NCI-H146 treated with DMSO at 0.1 percent for 48 hours (cell line): ENCODE results near the gene LCE6A.
A peak's percentile ranks its signal among the peaks of the same experiment; 100 is the strongest.

ENCODE experiments used
- DNase-seq: peaks from one replicate; lab custom pipeline; 2025; ENCODE audit not compliant: unreplicated experiment; lab: John Stamatoyannopoulos, UW

LCE6A gene, protein sequence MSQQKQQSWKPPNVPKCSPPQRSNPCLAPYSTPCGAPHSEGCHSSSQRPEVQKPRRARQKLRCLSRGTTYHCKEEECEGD

GRCh38 chr1:152842556-152842955 lies at the start of gene LCE6A:
Gene LCE6A, plus strand, starts transcription at chr1:152842856. Its CDS starts 665 bp downstream, at chr1:152843521.
- no peak for DNase-seq

- no peak for DNase-seq
Measured at GRCh38 chr1:152795686-152796085, 47.0 kb upstream of the LCE6A start.

GRCh38 chr1:152796421-152796820 lies 46.2 kb upstream of the LCE6A start, which contains the start of gene LCE1D:
Gene LCE1D, plus strand, starts transcription at chr1:152796721. Its CDS starts 1,074 bp downstream, at chr1:152797795.
- no peak for DNase-seq

GRCh38 chr1:152801333-152801732 lies 41.3 kb upstream of the LCE6A start:
- no peak for DNase-seq

- DNase-seq = no peak
Measured at GRCh38 chr1:152806576-152806975, 36.1 kb upstream of the LCE6A start, which contains the start of gene LCE1C. Gene LCE1C, minus strand, starts transcription at chr1:152806651. Its CDS starts 1,173 bp downstream, at chr1:152805478.

DNA sequence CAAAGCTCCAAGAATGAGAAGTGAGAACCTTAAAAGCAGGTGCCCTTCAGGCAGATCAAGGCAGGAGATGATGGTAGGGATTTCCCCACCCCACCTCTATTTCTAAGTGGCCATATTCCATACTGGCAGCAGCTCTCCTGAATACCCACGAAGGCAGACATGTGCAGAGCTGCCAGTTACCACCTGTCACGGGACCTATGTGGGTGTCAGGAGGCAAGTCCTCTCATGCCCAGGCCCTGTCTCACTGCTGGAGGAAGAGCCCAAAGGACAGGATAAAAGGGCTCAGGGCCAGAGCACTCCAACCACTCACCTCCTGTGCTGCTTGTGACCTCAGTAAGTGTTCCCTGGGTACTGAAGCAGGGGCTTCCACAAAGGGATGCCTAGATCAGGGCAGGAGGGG lies 31.6 kb upstream of the LCE6A start:
- no peak for DNase-seq

GRCh38 chr1:152811671-152812070 lies 31.0 kb upstream of the LCE6A start, which contains the start of gene LCE1B:
Gene LCE1B, plus strand, starts transcription at chr1:152811971. Its CDS starts 476 bp downstream, at chr1:152812447.
- no peak for DNase-seq

GRCh38 chr1:152817309-152817708 lies 25.3 kb upstream of the LCE6A start:
- no peak for DNase-seq

DNA sequence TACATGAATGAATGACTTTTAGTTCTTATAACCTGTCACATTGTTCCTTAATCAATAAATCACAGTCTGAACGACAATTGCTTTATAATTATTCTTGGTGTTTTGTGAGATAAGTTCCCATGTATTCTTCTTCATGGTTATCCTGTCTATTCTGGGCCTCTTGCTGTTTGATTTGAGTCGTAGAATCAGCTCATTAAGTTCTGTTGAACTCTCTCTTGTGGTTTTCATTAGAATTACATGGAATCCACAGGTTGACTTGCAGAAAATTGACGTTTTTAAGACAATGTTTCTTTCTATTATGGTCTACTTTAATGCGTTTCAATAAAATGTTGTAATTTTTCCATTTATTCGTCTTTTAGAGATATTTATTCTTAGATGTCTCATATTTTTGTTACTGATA lies 19.4 kb upstream of the LCE6A start:
- DNase-seq = no peak

- no peak for DNase-seq
Measured at GRCh38 chr1:152824964-152825363, 17.7 kb upstream of the LCE6A start.

GRCh38 chr1:152827173-152827572 lies 15.5 kb upstream of the LCE6A start, which contains the start of gene LCE1A:
Gene LCE1A, plus strand, starts transcription at chr1:152827473. Its CDS starts 0 bp downstream, at chr1:152827473.
- no peak for DNase-seq

DNA sequence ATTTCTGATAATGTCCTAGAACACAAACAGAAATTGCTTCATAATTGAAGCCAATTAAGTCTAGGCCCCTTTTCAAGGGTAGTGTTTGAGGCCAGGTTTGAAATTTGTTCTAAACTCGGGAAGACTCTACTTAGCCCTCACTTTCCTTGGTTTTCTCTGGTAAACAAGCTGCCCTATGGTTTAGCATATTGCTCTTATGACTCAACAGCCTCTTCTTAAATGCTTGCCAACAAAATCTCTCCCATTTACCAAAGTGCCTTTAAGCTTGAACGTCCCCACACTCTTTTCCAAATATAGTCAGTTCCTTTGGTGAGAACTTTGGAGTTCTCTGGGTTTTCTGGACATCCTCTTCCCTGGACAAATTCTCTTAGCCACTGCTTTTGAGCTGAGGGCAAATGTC lies 5.8 kb upstream of the LCE6A start:
- DNase-seq = no peak

DNA sequence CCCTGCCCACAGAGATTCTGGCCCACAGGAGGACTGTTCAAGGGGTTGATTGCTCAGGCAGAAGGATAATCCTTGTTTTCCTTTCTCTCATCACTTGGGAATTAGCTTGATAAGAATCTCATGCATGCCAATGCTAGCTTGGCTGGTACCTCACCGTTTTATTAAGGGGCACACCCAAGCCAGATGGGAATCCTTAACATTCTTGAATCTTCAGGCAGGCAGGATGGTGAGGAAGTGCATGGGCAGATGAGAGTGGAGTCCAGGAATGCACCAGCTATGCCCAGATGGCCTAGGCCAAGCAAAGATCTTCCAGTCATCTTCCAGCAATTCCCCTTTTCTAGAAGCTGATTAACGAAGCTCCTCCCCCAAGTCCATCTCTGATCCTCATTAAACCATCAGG lies 13.0 kb downstream of the LCE6A start:
- DNase-seq = no peak

DNA sequence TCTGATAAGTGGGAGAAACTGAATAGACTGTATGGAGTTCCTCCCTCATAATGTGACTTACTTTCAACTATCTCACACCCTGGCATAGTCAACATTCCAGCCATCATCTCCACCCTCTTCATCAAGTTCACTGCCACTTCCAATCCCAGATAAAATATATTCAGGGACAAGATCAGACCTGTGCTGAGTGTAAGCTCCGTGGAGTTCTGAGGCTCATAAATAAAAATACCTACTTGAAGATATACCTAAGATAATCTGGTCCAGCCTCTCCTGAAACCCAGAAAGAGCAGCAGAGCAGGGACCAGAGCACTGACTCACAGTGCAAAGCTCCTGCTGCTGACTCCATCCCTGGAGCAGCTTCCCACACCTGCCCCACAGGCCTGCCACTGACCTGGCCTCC lies 15.4 kb downstream of the LCE6A start:
- DNase-seq = no peak

DNA sequence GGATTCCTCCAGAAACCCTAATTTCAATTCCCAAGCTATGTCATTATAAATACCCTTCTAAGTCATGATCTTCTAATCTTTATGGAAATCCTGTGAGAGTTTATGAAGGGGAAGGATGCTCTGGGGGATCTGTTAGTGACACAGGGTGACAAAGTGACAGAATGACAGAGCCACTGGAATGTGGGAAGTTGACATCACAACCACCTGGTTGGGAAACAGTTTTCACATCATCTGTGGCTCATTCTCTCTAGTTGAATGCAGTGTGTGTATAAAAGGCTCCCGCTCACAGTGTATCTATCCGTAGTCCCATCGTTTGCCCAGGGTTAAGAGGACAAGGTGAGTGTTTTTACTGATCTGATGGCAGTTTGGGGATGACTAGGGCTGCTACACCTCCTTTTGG lies 17.0 kb downstream of the LCE6A start, which contains the start of gene LCE7A:
Gene LCE7A, plus strand, starts transcription at position 301 of the 400 bp plus-strand sequence. CDS start 702 bp downstream, outside the sequence.
- no peak for DNase-seq

- DNase-seq = no peak
Measured at GRCh38 chr1:152860129-152860528, 17.5 kb downstream of the LCE6A start.

DNA sequence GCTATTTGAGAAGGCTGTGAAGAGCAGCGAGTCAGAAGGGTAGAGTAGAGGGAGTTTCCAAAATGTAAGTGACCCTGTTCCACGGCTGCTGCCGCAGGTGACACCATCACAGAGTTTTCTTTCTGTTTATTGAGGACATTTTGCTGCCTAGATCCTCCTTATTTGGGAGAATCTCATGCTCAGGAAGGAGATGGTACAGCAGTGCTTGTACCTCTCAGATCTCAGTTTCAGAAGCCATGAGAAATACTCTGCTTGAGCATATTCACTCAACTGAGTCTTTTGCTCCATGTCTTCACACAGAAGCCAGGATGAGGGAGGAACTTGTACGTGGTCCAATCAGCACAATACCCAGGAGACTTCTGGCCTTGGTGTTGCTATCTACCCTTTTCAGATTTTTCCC lies 18.7 kb downstream of the LCE6A start:
- DNase-seq = no peak

DNA sequence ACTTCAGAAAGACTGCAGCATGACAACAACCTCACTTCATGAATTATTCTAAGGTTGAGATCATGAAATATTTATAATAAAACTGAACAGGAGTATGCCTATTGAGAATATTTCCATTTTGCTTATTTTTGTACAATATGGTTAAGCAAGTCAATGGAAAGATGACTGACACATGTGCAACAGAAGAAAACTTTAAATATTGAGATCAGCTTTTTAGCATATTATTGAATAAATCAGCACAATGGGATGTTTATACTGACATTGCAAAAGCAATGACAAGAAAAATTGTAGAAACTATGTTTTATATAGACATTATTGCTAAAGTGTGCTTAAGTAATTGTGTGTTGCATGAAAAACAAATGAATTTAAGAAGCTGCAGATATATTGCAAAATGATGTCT lies 21.8 kb downstream of the LCE6A start:
- no peak for DNase-seq

GRCh38 chr1:152866321-152866720 lies 23.7 kb downstream of the LCE6A start:
- no peak for DNase-seq

DNA sequence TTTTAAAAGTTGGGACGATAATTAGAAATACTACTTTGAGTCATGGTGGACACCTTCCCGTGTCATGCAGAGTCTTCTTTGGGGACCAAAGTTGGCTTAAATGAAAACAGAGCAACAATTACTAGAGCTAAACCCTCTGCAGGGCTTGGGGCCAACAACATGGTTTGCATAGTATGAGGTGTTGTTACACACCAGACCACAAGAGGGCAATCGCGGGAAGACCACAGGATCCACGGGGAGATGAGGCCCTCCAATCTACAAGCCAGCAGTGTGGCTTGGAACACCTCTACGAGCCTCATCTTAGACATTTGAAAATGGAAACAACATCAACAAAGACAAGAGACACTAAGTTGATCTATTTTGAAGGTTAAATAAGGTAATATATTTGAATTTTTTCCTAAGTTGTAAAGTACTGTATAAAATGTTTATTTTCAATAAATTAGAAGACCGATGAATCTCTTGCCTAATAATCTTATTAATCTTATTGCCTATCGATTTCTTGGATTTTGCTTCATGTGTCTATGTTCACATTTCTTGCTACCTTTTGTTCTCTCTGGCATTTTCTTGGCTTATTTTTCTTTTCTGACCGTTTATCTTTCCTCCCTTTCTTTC lies 27.3 kb downstream of the LCE6A start:
- peak; percentile 23 for DNase-seq

- DNase-seq = no peak
Measured at GRCh38 chr1:152870831-152871730, 28.4 kb downstream of the LCE6A start.

GRCh38 chr1:152871731-152872126 lies 29.1 kb downstream of the LCE6A start:
- no peak for DNase-seq
